ENCODE data around the gene L3MBTL4. TPM values are rescaled to one million over a fixed set of nuclear protein-coding genes. Genes with fewer than 3 reads are reported as not detected.

L3MBTL4 gene
- total RNA-seq, 1 experiment from 2014 or later: 0.87 TPM

- Histone ChIP-seq H3K27ac (ENCODE audit: low read length) (no peak overlapping the region), H3K4me3 (ENCODE audit: low read depth in 2 of 2, low read length in 2 of 2) (no peak overlapping the region), H3K4me1 (ENCODE audit: control insufficient read depth, insufficient read depth, low read length) (no peaks in the 10 kb centered on the region), H3K36me3 (ENCODE audit: control insufficient read depth, insufficient read depth, low read length) (no peaks in the 10 kb centered on the region), H3K27me3 (ENCODE audit: control insufficient read depth, insufficient read depth, low read length) (no peaks in the 10 kb centered on the region), H3K9me3 (ENCODE audit: control insufficient read depth, insufficient read depth, low read depth, low read length) (no peaks in the 10 kb centered on the region)
- ChIA-PET CTCF (no interaction called here), POLR2A (no interaction called here)
- BruUV-seq (replicated peaks): no TSS peak
- TF ChIP-seq CTCF (IDR thresholded peaks at IDR 0.05) (no peak), REST (IDR thresholded peaks at IDR 0.05; ENCODE audit: insufficient read depth in 1 of 2, low read depth in 2 of 2, low read length in 1 of 2) (no peak), TCF7L2 (IDR thresholded peaks at IDR 0.05; ENCODE audit: low read depth, low read length) (no peak), POLR2AphosphoS5 (IDR thresholded peaks at IDR 0.05; ENCODE audit: low read depth, low read length) (no peak), SIN3A (IDR thresholded peaks at IDR 0.05; ENCODE audit: borderline replicate concordance, insufficient read depth, low read depth, low read length) (no peak)
- intact Hi-C loops (cut with micrococcal nuclease; ENCODE audit: unreplicated experiment) (no loop called here), in situ Hi-C loops (cut with HindIII; ENCODE audit: low pct_unique_long_range_greater_than_20kb, low sequenced_read_pairs) (no loop called here)
- no peak for ATAC-seq
- DNase-seq (ENCODE audit: low read depth, low spot score): no peak
Observed at GRCh38 chr18:6199777-6200176, 214.9 kb downstream of the L3MBTL4 start.

GRCh38 chr18:6198585-6198984 lies 216.1 kb downstream of the L3MBTL4 start:
- no TSS peak for BruUV-seq (replicated peaks)
- TF ChIP-seq SIN3A (IDR thresholded peaks at IDR 0.05; ENCODE audit: borderline replicate concordance, insufficient read depth, low read depth, low read length) (no peak), REST (IDR thresholded peaks at IDR 0.05; ENCODE audit: insufficient read depth in 1 of 2, low read depth in 2 of 2, low read length in 1 of 2) (no peak), CTCF (IDR thresholded peaks at IDR 0.05) (no peak), TCF7L2 (IDR thresholded peaks at IDR 0.05; ENCODE audit: low read depth, low read length) (no peak), POLR2AphosphoS5 (IDR thresholded peaks at IDR 0.05; ENCODE audit: low read depth, low read length) (no peak)
- DNase-seq (ENCODE audit: low read depth, low spot score): no peak
- Histone ChIP-seq H3K9me3 (ENCODE audit: control insufficient read depth, insufficient read depth, low read depth, low read length) (no peaks in the 10 kb centered on the region), H3K4me1 (ENCODE audit: control insufficient read depth, insufficient read depth, low read length) (no peaks in the 10 kb centered on the region), H3K4me3 (ENCODE audit: low read depth in 2 of 2, low read length in 2 of 2) (no peak overlapping the region), H3K36me3 (ENCODE audit: control insufficient read depth, insufficient read depth, low read length) (no peaks in the 10 kb centered on the region), H3K27ac (ENCODE audit: low read length) (no peak overlapping the region), H3K27me3 (ENCODE audit: control insufficient read depth, insufficient read depth, low read length) (no peaks in the 10 kb centered on the region)
- POLR2A ChIA-PET: no interaction called here
- intact Hi-C loops (cut with micrococcal nuclease; ENCODE audit: unreplicated experiment) (no loop called here), in situ Hi-C loops (cut with HindIII; ENCODE audit: low pct_unique_long_range_greater_than_20kb, low sequenced_read_pairs) (no loop called here)
- ATAC-seq: no peak
- CTCF ChIA-PET: no interaction called here

Measured in Panc1 (cell line).